ENCODE measurements around the gene UNKL.
A peak's percentile ranks its signal among the peaks of the same experiment; 100 is the strongest.

Gene UNKL

DNA sequence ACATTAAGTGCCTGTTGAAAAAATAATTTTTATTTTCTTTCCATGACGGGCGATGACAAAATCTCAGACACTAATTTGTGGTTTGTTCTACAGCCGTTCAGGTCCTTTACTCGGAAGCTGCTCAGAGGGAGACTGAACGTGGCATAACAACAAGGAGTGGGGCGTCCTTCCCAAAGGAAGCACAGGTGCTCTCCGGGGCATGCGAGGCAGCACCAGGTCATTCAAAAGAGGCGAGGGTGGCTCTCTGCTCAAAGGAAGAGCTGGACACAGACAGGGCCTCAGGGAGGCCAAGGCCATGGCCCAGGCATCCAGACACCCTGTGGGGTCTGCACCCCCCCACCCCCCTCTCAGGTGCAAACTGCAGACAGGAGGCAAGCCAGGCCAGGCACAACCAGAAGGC, 16.2 kb downstream of the UNKL start:
- DNase-seq, result no peak

GRCh38 chr16:1397779-1398178, 16.7 kb downstream of the UNKL start:
- no peak for DNase-seq

- DNase-seq, result no peak
Measured at GRCh38 chr16:1395444-1396031, 19.0 kb downstream of the UNKL start.

DNA sequence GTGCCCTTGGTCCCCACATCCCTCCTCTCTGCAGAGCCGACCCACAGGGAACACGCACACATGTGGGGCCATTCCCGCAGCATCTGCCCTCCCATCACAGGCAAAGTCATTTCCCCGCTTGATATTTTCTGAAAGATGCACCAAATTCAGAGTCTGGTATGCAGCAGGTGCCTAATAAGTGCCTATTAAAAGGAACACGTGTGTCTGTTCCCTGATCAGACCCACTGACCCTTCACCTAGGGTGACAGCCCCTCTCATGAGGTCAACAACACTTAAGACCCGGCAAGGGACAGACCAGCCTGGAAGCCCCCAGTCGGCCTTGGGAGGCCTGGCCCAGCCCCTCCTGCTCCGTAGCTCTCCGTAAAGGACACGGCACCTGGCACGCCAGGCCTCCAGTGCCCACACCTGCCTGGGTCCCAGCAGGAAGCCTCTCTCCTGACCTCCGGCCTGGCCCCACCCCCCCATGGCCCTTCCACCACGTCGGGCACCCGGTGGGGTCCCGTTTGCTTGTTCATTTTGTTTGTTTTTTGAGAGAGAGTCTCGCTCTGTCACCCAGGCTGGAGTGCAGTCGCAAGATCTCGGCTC, 20.0 kb downstream of the UNKL start:
- DNase-seq, result no peak

GRCh38 chr16:1393613-1394176, 20.8 kb downstream of the UNKL start:
- DNase-seq, result no peak

- no peak for DNase-seq
Measured at GRCh38 chr16:1392826-1393225, 21.7 kb downstream of the UNKL start.

GRCh38 chr16:1390239-1390779, 24.2 kb downstream of the UNKL start:
- DNase-seq, result no peak

GRCh38 chr16:1389762-1390161, 24.7 kb downstream of the UNKL start:
- DNase-seq, result no peak

- no peak for DNase-seq
Measured at GRCh38 chr16:1387331-1387730, 27.2 kb downstream of the UNKL start.

- no peak for DNase-seq
Measured at GRCh38 chr16:1385232-1385631, 29.3 kb downstream of the UNKL start.

- DNase-seq, result no peak
Measured at GRCh38 chr16:1383556-1383955, 30.9 kb downstream of the UNKL start.

DNA sequence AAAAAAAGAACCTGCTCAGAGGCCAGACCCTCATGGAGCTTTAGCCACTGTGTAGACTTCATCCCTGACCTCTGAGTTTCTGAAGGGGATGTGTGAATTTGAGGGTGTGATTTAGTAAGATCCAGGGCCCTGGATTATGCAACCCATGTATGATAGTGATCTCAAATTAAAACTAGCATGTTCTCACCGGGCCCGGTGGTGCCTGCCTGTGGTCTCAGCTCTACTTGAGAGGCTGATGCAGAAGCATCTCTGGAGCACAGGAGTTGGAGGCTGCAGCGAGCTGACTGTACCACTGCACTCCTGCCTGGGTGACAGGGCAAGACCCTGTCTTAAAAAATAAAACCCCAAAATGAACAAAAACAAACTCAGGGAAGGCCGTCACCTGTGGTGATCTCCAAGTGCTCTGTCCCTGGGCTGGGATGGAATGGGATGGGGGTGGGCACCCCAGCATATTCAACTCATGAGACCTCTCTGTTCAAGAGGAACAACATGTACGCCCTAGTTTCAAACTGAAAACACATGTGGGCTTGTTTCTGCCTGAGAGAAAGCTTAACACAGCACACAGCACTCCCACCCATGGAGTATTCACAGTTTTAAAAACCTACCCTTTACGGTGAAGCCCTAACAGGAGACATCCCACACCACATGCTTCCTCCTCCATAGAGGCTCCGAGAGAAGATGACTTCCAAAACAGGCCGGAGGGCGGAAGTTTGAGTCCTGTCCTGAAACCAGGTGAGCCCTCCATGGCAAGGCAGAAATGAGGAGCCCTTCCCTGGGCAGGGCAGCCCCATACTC, 32.7 kb downstream of the UNKL start:
- DNase-seq, result no peak

GRCh38 chr16:1380195-1380594, 34.3 kb downstream of the UNKL start:
- DNase-seq, result no peak

GRCh38 chr16:1379304-1380076, 35.0 kb downstream of the UNKL start:
- peak; percentile 19 for DNase-seq

DNA sequence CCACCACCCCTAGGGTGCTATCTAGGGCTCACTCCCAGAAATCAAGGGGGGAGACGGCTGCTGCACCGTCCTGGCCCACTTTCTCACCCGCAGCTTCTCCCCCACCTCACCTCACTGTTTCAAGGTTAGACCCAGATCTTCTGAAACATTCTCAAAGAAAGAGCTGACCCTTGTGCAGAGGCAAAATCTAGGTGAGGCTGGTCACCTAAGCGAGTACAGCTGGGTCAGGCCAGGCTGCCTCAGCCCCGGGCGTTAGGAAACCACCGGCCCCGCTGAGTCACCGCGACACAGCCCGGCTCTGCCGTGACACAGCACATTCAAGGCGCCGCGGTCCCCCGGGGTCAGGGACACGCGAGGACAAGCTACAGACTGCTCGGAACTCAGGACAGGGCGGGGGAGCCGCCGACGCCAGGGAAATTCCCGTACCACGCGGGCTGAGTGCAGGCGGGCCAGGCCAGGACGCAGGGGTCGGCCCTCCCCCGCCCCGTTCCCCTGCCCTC, 35.6 kb downstream of the UNKL start:
- DNase-seq, result no peak

GRCh38 chr16:1378087-1378803, 36.3 kb downstream of the UNKL start:
- DNase-seq, result no peak

GRCh38 chr16:1377406-1378010, 37.0 kb downstream of the UNKL start:
- no peak for DNase-seq

GRCh38 chr16:1375741-1376410, 38.6 kb downstream of the UNKL start:
- no peak for DNase-seq

GRCh38 chr16:1375298-1375640, 39.2 kb downstream of the UNKL start:
- DNase-seq, result no peak

DNA sequence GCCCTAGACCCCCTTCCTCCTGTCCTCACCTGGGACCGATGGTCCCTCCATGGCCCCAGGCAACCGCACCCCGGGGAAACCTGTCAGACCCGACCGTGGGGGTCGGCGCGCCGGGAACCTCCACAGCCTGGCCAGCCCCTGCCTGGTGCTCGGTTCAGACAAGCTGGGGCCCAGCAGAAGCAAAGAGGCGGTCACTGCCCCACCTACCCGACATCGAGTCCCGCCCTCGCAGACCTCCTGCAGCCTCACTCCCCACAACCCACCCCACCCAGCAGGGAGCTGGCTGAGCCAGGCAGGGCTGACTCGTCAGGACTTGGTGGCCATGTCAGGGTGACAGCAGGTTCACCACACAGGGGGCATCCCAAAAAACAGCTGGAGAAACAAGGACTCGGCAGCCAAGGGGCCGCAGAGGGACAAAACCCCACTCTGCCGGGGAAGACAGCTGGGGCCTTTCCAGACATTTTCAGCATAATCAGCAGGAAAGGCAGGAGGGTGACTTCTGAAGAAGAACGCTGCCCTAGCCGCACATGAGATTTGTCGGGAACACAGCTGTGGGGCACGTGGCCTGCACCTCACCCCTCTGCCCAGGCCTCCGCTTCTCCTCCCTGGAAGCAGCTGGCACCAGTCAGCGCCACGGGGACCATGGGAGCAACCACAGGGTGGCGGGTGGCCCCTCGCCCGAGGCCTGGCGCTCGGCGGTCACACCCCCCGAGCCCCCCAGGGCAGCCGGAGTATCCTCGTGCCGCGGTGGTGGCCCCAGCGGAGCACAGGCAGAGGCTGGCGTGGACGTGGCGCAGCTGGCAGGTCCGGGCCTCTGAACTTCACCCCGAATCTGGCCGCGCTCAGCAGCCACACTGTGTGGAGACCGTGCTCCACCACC, 39.8 kb downstream of the UNKL start:
- DNase-seq, result no peak

Data from KG1 (cell line).